Sciatic nerve (tissue), 2 donors: Measurements from ENCODE around the gene ZNF614. TPM values are rescaled to one million over a fixed set of nuclear protein-coding genes. Genes with fewer than 3 reads are reported as not detected.
"Not testable (repeated sequence)": the region's sequence is repeated elsewhere in the genome, so short reads cannot be mapped to it uniquely, and the experiment has no call there.

Experiments used
- ATAC-seq: fragments of 200-7000 bp; cut with Tn5 transposase; one replicate; pipeline ENCODE4 v1.9.1; 2020; ENCODE audit warnings: mild to moderate bottlenecking, moderate library complexity
- DNase-seq: peaks from one replicate; pipeline ENCODE4 v3.0.0-alpha.2; 2020; ENCODE audit warnings: low spot score
- intact Hi-C: fragments of 100-400 bp; cut with DNase I; formaldehyde crosslinking; loops from one replicate; pipeline ENCODE4 v1.14.2; 2022
- total RNA-seq: library from RNA; stranded (reverse); fragmentation: NEBNext Ultra II Directional; extraction: Animal tissue kit (Norgen Biotek cat#: 25700); gene quantifications from one replicate; pipeline ENCODE4 v1.2.1, GENCODE V29; 2021
- donor health status: DM: no; HTN: no; CAD: no.
- donor health status: DM: no; HTN: no; CAD: no.

The ZNF614 gene
- total RNA-seq, 1 donor from 2014 or later = 9.6 TPM

DNA sequence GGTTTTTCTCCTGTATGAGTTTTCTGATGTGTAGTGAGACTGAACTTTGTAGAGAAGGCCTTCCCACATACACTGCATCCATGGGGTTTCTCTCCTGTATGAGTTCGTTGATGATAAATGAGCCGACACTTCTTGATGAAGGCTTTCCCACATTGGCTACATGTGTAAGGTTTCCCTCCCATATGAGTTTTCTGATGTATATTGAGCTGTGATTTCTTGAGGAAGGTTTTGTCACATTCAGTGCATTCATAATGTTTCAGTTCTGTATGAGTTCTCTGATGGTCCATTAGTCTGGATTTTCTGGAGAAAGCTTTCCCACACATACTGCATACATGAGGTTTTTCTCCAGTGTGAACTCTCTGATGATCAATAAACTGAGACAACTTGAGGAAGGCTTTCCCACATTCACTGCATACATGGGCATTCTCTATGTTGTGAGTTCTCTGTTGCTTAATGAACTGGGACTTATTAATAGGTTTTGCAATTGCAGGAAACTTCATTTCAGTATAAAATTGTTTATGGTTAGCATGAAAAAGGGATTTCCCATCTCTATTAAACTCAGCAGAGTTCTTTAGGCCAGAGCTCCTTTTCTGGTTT lies 34.0 kb downstream of the ZNF614 start:
- intact Hi-C loops = no loop called here
- no peak for DNase-seq
- no peak for ATAC-seq

DNA sequence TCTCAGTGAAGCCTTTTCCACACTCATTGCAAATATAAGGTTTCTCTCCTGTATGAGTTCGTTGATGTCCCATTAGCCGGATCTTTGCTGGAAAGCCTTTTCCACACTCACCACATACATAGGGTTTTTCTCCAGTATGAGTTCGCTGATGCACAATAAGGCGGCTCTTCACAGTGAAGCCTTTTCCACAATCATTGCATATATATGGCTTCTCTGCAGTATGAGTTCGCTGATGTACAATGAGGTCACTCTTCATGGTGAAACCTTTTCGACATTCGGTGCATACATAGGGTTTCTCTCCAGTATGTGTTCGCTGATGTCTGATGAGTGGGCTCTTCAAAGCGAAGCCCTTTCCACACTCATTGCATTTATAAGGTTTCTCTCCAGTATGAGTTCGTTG lies 34.8 kb downstream of the ZNF614 start:
- no peak for ATAC-seq
- intact Hi-C loops = no loop called here
- no peak for DNase-seq

DNA sequence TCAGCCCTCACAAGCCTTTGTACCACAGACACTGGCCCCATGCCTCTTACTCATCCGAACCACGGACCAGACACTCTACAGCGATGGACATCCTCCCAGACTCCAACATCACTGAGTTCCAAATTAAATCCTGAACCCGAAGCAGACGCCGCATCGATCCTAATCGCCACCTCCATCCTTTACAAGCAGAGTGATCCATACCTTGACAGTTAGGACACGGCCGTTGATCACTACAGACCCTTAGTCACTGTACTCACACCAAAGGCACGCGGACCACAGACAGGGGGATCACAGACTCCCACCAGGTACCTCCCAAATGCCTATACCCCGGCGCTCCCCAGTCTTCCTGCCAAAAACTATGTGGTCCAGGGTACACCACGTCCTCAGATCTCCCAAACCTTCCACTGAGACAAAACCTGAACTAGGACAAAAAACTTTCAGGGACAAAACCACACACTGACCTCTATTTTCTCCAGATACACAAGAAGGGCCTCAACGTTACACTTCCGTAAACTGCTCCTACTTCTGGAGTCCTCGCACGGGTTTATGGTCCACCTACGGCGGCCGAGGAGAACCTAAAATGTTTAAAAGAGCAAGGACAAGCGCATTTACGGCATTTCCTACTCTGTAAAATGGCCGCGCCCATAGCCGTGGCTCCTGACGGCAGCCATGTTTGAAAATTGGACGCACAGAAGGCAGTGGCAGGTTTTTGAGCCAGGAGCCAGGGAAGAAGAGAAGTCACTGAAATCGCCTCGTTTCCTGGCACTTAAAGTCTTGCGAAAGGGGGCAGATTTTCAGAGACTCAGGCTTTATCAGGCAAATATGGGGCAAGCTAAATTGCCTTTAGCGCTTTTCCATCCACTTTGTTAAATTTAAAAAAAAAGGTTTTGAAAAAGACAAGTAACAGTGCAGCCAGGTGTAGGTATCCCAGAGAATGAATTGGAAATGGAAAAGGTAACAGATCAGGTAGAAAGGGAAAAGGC lies 41.6 kb downstream of the ZNF614 start, which contains the start of gene ZNF350:
ZNF350 (minus strand) TSS at position 532 of the 983 bp plus-strand sequence. CDS start 12,480 bp downstream, outside the sequence.
- ATAC-seq (peak; percentile 100), DNase-seq (peak; percentile 91)
- intact Hi-C loops = no loop called here

DNA sequence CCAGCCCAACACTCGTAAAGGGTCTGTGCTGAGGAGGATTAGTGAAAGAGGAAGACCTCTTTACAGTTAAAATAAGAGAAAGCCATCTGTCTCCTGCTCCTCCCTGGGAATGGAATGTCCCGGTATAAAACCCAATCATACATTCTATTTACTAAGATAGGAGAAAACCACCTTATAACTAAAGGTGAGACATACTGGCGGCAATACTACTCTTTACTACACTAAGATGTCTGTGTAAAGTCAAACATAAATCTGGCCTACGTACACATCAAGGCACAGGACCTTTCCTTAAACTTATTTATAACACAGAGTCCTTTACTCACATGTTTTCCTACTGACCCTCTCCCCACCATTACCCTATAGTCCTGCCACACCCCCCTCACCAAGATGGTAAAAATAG lies 44.8 kb downstream of the ZNF614 start:
- ATAC-seq = no peak
- DNase-seq = no peak
- intact Hi-C loops = no loop called here

DNA sequence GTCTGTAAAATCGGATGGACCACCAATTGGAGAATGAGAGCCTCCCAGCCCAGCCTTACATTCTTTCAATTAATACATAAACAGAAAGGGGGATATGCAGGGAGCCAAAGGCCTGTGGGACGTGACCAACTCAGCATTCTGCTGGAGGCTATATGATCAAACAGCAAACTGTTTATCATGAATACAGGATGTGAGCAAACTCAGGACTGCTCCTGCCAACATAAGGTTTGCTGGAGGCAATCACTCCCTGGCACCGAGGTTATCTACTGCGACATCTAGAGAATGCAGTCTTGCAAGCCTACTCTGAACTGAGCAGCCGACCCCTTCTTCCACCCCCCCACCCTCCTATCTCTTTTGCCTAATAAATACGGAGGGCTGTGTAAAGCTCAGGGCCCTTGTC lies 47.3 kb downstream of the ZNF614 start:
- ATAC-seq, intact Hi-C loops, DNase-seq: not testable (repeated sequence)

DNA sequence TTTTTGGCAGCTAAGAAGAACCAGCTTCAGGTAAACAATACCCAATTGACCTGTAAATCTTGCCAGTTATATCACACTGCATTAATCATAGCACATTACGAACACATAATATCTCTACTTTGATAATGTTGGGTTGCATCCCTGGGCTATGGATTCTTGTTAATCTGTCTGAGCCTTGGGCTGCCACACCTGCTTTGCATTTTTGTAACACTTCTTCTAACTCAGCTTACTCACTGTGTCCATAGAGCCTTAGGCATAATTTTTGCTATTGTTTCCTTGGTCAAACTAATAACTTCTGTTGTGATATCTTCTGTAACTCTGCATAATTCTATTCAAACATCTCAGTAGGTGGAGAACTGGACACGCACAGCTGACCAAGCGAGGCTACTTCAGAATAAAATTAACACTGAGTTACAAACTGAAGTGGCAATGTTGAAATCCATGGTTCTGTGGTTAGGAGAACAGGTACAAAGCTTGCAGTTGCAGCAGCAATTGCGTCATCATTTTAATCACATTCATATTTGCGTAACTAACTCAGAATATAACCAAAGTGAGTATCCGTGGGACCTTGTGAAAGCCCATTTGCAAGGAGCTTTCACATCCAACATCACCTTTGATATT lies 48.0 kb downstream of the ZNF614 start:
- intact Hi-C loops = no loop called here
- DNase-seq (no peak), ATAC-seq (no peak)

DNA sequence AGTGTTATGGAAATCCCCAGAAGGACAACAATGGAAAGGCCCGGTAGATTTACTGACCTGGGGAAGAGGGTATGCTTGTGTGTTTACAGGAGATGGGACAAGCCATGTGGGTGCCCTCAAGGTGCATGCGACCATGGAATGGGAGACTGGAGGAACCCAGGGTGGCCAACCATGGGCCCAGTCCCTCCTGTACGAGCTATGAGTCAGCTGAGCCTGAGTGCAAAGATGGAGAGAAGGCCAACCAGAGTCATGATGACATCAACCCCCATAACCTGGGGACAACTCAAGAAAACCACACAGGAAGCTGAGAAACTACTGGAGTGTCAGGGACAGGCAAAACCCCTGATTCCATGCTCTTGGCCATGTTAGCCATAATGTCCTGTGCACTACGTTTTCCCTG lies 49.3 kb downstream of the ZNF614 start:
- intact Hi-C loops = no loop called here
- no peak for DNase-seq
- no peak for ATAC-seq

DNA sequence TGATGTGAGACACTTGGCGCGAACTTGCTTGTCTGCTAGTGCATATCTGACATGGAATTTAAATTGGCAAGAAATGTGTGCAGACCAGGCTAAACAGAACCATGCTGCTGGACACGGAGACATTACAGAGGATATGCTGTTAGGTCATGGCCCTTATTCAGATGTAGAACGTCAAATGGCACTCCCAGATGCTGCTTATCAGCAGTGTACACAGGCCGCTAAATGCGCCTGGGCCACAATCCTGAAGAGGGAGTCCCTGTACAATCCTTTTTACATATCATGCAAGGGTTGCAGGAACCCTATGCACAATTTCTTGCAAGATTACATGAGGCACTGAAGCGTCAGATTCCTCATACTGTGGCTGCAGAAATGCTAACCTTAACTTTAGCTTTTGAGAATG lies 50.8 kb downstream of the ZNF614 start:
- no peak for DNase-seq
- ATAC-seq = no peak
- intact Hi-C loops = no loop called here

DNA sequence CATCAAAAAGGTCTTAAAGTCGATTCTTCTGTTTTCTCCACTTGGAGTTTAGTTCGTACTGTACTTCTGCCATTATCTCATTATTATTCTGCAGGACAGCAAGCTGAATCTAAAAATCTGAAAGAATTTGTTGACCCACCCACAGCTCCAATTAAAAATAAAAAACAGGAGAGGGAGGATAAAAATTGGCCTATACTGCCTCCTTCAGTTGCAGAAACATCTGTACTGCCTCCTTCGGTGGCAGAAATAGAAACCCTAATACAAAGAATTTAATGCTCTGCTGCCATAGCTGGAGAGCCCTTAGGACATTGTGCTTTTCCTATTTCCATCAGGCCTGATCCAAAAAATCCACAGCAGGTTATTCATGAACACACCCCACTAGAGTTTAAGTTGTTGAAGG lies 51.3 kb downstream of the ZNF614 start:
- intact Hi-C loops = no loop called here
- ATAC-seq (no peak), DNase-seq (no peak)

DNA sequence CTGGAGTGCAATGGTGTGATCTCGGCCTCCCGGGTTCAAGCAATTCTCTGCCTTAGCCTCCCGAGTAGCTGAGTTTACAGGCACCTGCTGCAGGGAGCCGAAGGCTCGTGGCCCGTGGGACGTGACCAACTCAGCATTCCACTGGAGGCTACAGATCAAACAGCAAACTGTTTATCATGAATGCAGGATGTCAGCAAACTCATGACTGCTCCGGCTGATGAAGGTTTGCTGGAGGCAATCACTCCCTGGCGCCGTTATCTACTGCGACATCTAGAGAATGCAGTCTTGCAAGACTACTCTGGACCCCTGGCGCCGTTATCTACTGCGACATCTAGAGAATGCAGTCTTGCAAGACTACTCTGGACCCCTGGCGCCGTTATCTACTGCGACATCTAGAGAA lies 52.4 kb downstream of the ZNF614 start:
- intact Hi-C loops, ATAC-seq, DNase-seq: not testable (repeated sequence)

DNA sequence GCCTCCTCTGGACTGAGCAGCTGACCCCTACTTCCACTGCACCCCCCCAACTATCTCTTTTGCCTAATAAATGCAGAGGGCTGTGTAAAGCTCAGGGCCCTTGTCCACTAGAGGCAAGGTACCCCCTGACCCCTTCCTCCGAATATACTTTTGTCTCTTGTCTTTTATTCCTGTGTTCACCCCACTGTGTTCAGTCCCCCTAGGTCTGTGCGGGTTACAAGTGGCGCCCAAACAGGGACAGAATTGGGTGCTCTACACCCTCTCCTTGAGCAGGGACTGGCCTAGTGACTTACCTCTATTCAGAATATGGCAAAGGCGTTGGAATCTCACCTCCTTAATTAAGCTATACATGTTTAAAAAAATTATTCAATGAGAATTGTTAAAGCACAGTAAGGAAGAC lies 56.6 kb downstream of the ZNF614 start:
- intact Hi-C loops = no loop called here
- ATAC-seq = no peak
- no peak for DNase-seq

DNA sequence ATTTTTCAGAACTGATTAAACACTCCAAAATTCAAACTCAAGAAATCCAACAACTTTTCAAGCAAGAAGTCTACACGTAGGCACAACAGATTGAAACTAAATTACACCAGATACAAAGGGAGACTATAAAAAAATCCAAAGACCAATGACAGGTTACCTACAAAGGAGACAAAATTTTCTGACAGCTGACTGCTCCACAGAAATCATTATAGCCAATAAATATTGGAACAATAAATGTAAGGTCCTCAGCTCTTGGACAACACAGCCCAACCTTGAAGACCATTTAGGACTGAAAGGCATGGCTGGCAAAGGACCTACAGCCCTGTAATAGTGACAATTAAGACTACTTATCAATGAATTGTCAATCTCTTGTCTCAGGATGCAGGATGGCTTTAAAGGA lies 57.5 kb downstream of the ZNF614 start:
- no peak for DNase-seq
- intact Hi-C loops = no loop called here
- ATAC-seq = no peak

DNA sequence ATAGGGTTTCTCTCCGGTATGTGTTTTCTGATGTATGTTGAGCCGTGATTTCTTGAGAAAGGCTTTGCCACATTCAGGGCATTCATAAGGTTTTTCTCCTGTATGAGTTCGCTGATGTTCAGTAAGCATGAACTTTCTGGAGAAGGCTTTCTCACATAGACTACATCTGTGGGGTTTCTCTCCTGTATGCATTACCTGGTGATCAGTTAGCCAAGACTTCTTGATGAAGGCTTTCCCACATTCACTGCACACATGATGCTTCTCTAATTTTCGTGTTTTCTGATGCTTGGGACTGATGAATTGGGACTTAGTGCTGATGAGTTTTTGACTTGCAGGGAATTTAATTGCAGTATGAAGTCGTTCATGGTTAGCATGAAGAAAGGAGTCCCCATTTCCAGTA lies 62.6 kb downstream of the ZNF614 start:
- ATAC-seq = no peak
- no peak for DNase-seq

More for the DNA sequence above, 62.6 kb downstream of the ZNF614 start:
- intact Hi-C loops = no loop called here

Other genes starting within 250 kb of the ZNF614 start
- gene FPR3, start 233.2 kb downstream of the ZNF614 start, total RNA-seq = 8.8 TPM
- gene ZNF577, start 140.4 kb downstream of the ZNF614 start, total RNA-seq = 25.6 TPM
- 16.3 TPM for gene ZNF649, start 123.4 kb downstream of the ZNF614 start, total RNA-seq
- 6.0 TPM for gene ZNF613, start 100.9 kb downstream of the ZNF614 start, total RNA-seq
- gene ZNF350, start 41.5 kb downstream of the ZNF614 start, total RNA-seq = 16.0 TPM
- 18.7 TPM for gene ZNF615, start 20.2 kb downstream of the ZNF614 start, total RNA-seq
- 17.9 TPM for gene ZNF432, start 20.5 kb upstream of the ZNF614 start, total RNA-seq
- 38.3 TPM for gene ZNF841, start 67.4 kb upstream of the ZNF614 start, total RNA-seq
- gene ZNF616, start 111.6 kb upstream of the ZNF614 start, total RNA-seq = 12.8 TPM
- 19.7 TPM for gene ZNF836, start 143.2 kb upstream of the ZNF614 start, total RNA-seq
- 139 TPM for gene PPP2R1A, start 161.7 kb upstream of the ZNF614 start, total RNA-seq
- gene ZNF766, start 241.2 kb upstream of the ZNF614 start, total RNA-seq = 21.0 TPM